Caco-2 (cell line): ENCODE results near the gene PIR. TPM values are rescaled to one million over a fixed set of nuclear protein-coding genes. Genes with fewer than 3 reads are reported as not detected.

Source experiments
- BruUV-seq: library from RNA; stranded (reverse); fragments of 400-500 nt; replicated peaks from 2 replicates; lab custom pipeline; 2021; lab: Mats Ljungman, UMichigan
- CTCF ChIA-PET: fragments of 300-600 bp; sonication (Branson Sonifier 250); formaldehyde crosslinking; loops from one replicate; lab custom pipeline; 2022; ENCODE audit warnings: antibody characterized with exemption; lab: Charles Lee
- POLR2A ChIA-PET: fragments of 300-600 bp; sonication (Branson Sonifier 250); formaldehyde crosslinking; loops from one replicate; lab custom pipeline; 2022; ENCODE audit warnings: antibody characterized with exemption; lab: Charles Lee
- DNase-seq, 2 experiments: peaks; one replicate each; pipeline versions ENCODE4 v3.0.0 to v3.0.0-alpha.2; 2020 to 2022
- H3K27me3 ChIP-seq: replicated peaks from 2 replicates; pipeline ENCODE4 v1.6.0; 2011; ENCODE audit warnings: low read length; ENCODE audit not compliant: control insufficient read depth, insufficient read depth
- H3K36me3 ChIP-seq: 2 replicates; pipeline ENCODE4 v1.5.1; 2011; ENCODE audit warnings: low read length; ENCODE audit not compliant: control insufficient read depth, insufficient read depth
- H3K4me1 ChIP-seq: fragments of 250-450 bp; sonication (Bioruptor Pico); 2 replicates; pipeline ENCODE4 v1.5.1; 2020; ENCODE audit warnings: mild to moderate bottlenecking
- H3K4me3 ChIP-seq: 2 replicates; pipeline ENCODE4 v1.5.1; 2011; ENCODE audit warnings: low read depth, mild to moderate bottlenecking, control low read depth, low read length
- H3K9me3 ChIP-seq: fragments of 250-450 bp; sonication (Bioruptor Pico); 2 replicates; pipeline ENCODE4 v1.5.1; 2020; ENCODE audit warnings: mild to moderate bottlenecking, moderate library complexity
- H3K27ac Mint-ChIP-seq: one replicate; pipeline ENCODE4 v1.8.0; 2022; ENCODE audit warnings: mixed read lengths; ENCODE audit not compliant: unreplicated experiment
- H3K27me3 Mint-ChIP-seq: one replicate; pipeline ENCODE4 v1.8.0; 2022; ENCODE audit warnings: mixed read lengths; ENCODE audit not compliant: insufficient read depth, unreplicated experiment
- H3K36me3 Mint-ChIP-seq: one replicate; pipeline ENCODE4 v1.8.0; 2022; ENCODE audit warnings: mild to moderate bottlenecking, mixed read lengths; ENCODE audit not compliant: insufficient read depth, unreplicated experiment
- H3K4me1 Mint-ChIP-seq: one replicate; pipeline ENCODE4 v1.8.0; 2022; ENCODE audit warnings: low read depth, mixed read lengths; ENCODE audit not compliant: unreplicated experiment
- H3K4me3 Mint-ChIP-seq: one replicate; pipeline ENCODE4 v1.8.0; 2022; ENCODE audit warnings: mild to moderate bottlenecking, moderate library complexity, mixed read lengths; ENCODE audit not compliant: unreplicated experiment
- H3K9me3 Mint-ChIP-seq: one replicate; pipeline ENCODE4 v1.8.0; 2022; ENCODE audit warnings: mixed read lengths; ENCODE audit not compliant: unreplicated experiment
- CTCF ChIP-seq, 2 experiments: fragments of 200-600 bp in 1 of 2; IDR thresholded peaks; 1 replicate in 1 of 2; 2 replicates in 1 of 2; pipeline versions ENCODE4 v1.5.1 to v1.8.0; 2011 to 2022; ENCODE audit warnings: antibody characterized with exemption in 1 of 2, control low read depth in 1 of 2, inconsistent platforms in 1 of 2, low read depth in 1 of 2, low read length in 1 of 2, mild to moderate bottlenecking in 1 of 2, moderate library complexity in 1 of 2; ENCODE audit not compliant: insufficient read depth in 1 of 2, severe bottlenecking in 1 of 2, unreplicated experiment in 1 of 2
- intact Hi-C: fragments of 100-400 bp; cut with micrococcal nuclease; formaldehyde crosslinking; loops from one replicate; pipeline ENCODE4 v1.10.0; 2022; ENCODE audit not compliant: unreplicated experiment
- total RNA-seq: library from RNA; stranded (reverse); gene quantifications from 2 replicates; pipeline ENCODE4 v1.2.3, GENCODE V29; 2022

Gene PIR
- total RNA-seq, 1 experiment from 2014 or later = 15.7 TPM

- H3K4me3 ChIP-seq = no peak overlapping the region
- no peaks in the 10 kb centered on the region for H3K36me3 Mint-ChIP-seq
- no peaks in the 10 kb centered on the region for H3K36me3 ChIP-seq
- H3K4me1 ChIP-seq = no peaks in the 10 kb centered on the region
- H3K27ac Mint-ChIP-seq = no peak overlapping the region
- no peak overlapping the region for H3K4me3 Mint-ChIP-seq
- no peaks in the 10 kb centered on the region for H3K4me1 Mint-ChIP-seq
- POLR2A ChIA-PET = no interaction called here
- TF ChIP-seq CTCF (IDR thresholded peaks at IDR 0.05; ENCODE audit: insufficient read depth in 1 of 2, low read depth in 1 of 2, low read length in 1 of 2, severe bottlenecking in 1 of 2, unreplicated experiment in 1 of 2) = no peak
- DNase-seq = no peak
- no peaks in the 10 kb centered on the region for H3K9me3 Mint-ChIP-seq
- H3K9me3 ChIP-seq = no peaks in the 10 kb centered on the region
- intact Hi-C loops = no loop called here
- BruUV-seq = no TSS peak
- H3K27me3 Mint-ChIP-seq = no peaks in the 10 kb centered on the region
- CTCF ChIA-PET = no interaction called here
- no peaks in the 10 kb centered on the region for H3K27me3 ChIP-seq
These were observed 19.4 kb upstream of the PIR start for GRCh38 chrX:15512401-15512965.

- no peak for DNase-seq
- Histone ChIP-seq H3K9me3 (no peaks in the 10 kb centered on the region), H3K4me3 (no peak overlapping the region), H3K4me1 (no peaks in the 10 kb centered on the region), H3K36me3 (no peaks in the 10 kb centered on the region), H3K27me3 (no peaks in the 10 kb centered on the region)
- Mint-ChIP-seq H3K4me1 (no peaks in the 10 kb centered on the region), H3K36me3 (no peaks in the 10 kb centered on the region), H3K27me3 (no peaks in the 10 kb centered on the region), H3K27ac (no peak overlapping the region), H3K4me3 (no peak overlapping the region), H3K9me3 (no peaks in the 10 kb centered on the region)
- ChIA-PET POLR2A (no interaction called here), CTCF (no interaction called here)
- intact Hi-C loops = no loop called here
- BruUV-seq = no TSS peak
- TF ChIP-seq CTCF (IDR thresholded peaks at IDR 0.05; ENCODE audit: insufficient read depth in 1 of 2, low read depth in 1 of 2, low read length in 1 of 2, severe bottlenecking in 1 of 2, unreplicated experiment in 1 of 2) = no peak
These were observed 18.4 kb upstream of the PIR start for GRCh38 chrX:15511563-15511962.

- H3K4me1 Mint-ChIP-seq = no peaks in the 10 kb centered on the region
- H3K27me3 Mint-ChIP-seq = no peaks in the 10 kb centered on the region
- Histone ChIP-seq H3K4me3 (no peak overlapping the region), H3K36me3 (no peaks in the 10 kb centered on the region), H3K27me3 (no peaks in the 10 kb centered on the region), H3K9me3 (no peaks in the 10 kb centered on the region), H3K4me1 (no peaks in the 10 kb centered on the region)
- ChIA-PET POLR2A (no interaction called here), CTCF (no interaction called here)
- BruUV-seq = no TSS peak
- no peak overlapping the region for H3K4me3 Mint-ChIP-seq
- H3K27ac Mint-ChIP-seq = no peak overlapping the region
- intact Hi-C loops = no loop called here
- DNase-seq = no peak
- H3K36me3 Mint-ChIP-seq = no peaks in the 10 kb centered on the region
- TF ChIP-seq CTCF (IDR thresholded peaks at IDR 0.05; ENCODE audit: insufficient read depth in 1 of 2, low read depth in 1 of 2, low read length in 1 of 2, severe bottlenecking in 1 of 2, unreplicated experiment in 1 of 2) = no peak
- no peaks in the 10 kb centered on the region for H3K9me3 Mint-ChIP-seq
These were observed 16.7 kb upstream of the PIR start for GRCh38 chrX:15509845-15510244.
